ENCODE data around the gene CREB3L2.
"Not testable (repeated sequence)": the region's sequence is repeated elsewhere in the genome, so short reads cannot be mapped to it uniquely, and the experiment has no call there.

Gene CREB3L2

DNA sequence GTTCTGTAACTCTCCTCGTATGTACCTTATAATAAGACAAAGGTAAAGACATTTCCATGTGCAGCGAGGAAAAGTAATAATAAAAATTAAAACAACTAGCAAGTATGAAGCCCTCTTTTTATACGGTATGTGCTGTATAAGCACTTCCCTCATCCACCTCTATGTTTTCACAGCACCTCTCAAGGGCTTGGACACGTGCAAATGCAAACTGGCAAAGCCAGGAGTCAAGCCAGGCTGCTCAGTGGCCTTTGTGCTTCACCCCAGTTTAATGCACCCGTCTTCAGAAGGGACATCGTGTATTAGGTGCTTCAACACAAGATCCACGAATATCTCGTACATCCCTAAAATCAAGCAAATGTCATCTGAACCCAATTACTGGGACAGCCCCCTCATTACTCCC is 153.8 kb downstream of the CREB3L2 start:
- in situ Hi-C loops (cut with HindIII; ENCODE audit: low sequenced_read_pairs) = no loop called here

DNA sequence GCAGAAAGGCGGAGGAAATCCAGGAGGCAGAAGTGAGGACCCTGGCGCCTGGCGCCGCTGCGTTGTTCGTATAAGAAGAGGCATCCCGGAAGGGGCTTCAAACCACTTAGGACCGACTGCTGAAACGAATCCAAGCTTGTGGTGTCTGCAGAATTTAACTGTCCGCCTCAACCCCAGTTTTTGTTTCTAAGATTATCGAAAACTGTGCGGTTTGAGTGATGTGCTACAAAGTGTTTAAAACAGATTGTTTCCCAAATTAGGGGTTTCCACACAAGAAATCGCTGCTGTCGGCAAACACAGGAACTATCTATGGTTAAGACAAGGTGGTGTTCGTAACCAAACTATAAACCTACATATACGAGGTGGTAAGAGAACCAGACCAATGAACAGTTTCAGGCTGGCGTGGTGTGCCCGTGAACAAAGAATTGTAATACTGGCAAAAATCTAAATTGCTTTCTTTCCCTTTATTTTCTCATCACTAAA is 154.3 kb downstream of the CREB3L2 start:
- in situ Hi-C loops (cut with HindIII; ENCODE audit: low sequenced_read_pairs) = no loop called here

GRCh38 chr7:137846827-137847567 is 154.9 kb downstream of the CREB3L2 start, which contains the start of gene DGKI:
TSS of gene DGKI (minus strand) at chr7:137846974.
- in situ Hi-C loops (cut with HindIII; ENCODE audit: low sequenced_read_pairs) = no loop called here

GRCh38 chr7:137846549-137846826 is 155.4 kb downstream of the CREB3L2 start:
- in situ Hi-C loops (cut with HindIII; ENCODE audit: low sequenced_read_pairs) = no loop called here

DNA sequence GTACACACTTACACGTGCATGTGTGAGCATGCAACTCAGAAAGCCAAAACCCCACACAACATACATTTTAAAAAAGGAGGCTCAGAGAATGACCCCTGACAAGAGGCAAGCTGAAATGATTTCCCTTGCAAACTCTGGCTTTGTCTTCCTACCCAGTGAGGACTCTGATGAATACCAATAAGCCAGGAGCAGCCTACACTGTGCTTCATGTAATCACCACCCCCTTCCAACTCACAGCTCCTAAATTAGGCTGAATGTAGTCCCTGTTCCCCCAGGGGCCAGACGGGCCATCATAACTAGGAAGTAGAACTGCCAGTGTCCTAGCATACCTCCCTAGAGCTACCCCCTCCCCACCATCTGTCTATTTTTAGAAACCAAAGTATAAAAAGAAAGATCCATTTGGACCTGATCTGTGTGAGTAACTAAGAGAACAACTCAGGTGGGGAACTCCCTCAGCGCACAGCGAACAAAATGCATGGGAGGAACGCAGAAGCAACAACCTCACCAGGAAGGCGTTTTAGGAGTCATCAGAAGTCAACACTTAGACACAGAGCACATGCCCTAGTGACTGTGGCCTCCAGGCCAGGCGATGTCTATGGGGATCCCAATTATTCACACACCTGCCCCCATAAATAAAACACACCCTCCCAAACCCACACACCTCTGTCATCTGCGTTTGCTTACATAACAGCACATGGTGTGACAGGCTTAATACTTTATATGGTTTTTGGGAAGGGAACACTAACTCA is 157.0 kb downstream of the CREB3L2 start:
- in situ Hi-C loops (cut with HindIII; ENCODE audit: low sequenced_read_pairs) = no loop called here

- in situ Hi-C loops (cut with HindIII; ENCODE audit: low sequenced_read_pairs) = no loop called here
Observed at GRCh38 chr7:137839903-137840779, 161.7 kb downstream of the CREB3L2 start.

DNA sequence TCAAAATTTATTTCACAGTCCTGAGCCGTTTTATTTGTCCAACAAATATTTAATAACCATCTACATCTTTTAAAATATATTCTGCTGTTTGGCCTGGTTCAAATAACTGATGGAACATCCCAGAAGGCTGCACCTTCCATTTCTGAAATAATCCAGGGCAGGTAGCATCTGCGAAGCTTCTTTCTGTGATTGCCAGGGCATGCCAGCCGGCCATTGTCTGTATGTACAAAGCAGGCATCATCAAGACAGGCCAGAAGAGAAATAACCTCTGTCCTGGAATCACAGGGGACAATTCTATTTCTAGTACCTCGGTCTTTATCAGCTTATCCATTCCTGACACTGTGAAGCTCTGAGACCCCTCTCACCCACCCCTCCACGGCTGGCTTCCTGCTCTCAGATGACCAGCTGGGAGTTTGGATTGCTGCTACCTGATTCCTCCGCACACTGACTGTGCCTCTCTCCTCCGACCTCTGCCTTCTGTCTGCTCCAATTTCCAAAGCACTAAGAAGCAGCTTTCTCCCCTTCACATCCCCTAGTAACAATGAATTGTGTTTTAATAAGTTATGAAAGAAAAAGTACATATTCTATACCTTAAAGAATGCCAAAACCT is 163.1 kb downstream of the CREB3L2 start:
- in situ Hi-C loops (cut with HindIII; ENCODE audit: low sequenced_read_pairs) = no loop called here

DNA sequence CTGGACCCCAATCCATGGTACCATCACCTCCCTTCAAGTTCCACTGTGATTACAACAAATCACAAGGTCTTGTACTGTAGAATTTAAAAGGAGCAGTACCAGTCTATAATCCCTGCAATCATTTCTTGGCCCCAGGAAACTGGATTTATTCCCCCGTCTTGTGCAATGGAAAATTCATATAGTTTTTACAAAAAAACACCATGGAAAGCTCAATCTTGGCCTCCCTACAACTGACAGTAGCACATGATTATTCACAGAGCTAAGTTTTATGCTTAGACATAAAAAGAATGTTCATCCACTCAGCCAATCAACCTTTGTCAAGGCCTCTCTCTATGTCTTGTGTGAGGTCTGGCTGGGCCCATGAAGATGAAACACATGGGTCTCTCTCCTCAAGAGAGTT is 165.3 kb downstream of the CREB3L2 start:
- in situ Hi-C loops (cut with HindIII; ENCODE audit: low sequenced_read_pairs) = no loop called here

GRCh38 chr7:137836113-137836509 is 165.8 kb downstream of the CREB3L2 start:
- in situ Hi-C loops (cut with HindIII; ENCODE audit: low sequenced_read_pairs) = no loop called here

GRCh38 chr7:137835486-137836112 is 166.3 kb downstream of the CREB3L2 start:
- in situ Hi-C loops (cut with HindIII; ENCODE audit: low sequenced_read_pairs) = no loop called here

GRCh38 chr7:137834552-137834951 is 167.3 kb downstream of the CREB3L2 start:
- in situ Hi-C loops (cut with HindIII; ENCODE audit: low sequenced_read_pairs) = no loop called here

DNA sequence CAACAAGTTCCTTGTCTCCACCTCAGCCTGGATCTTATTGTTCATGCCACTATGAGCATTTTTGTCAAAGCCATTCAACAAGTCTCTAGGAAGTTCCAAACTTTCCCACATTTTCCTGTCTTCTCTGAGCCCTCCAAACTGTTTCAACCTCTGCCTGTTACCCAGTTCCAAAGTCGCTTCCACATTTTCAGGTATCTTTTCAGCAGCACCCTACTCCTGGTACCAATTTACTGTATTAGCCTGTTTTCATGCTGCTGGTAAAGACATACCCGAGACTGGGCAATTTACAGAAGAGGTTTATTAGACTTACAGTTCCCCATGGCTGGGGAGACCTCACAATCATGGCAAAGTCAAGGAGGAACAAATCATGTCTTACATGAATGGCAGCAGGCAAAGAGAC is 168.9 kb downstream of the CREB3L2 start:
- in situ Hi-C loops (cut with HindIII; ENCODE audit: low sequenced_read_pairs) = not testable (repeated sequence)

DNA sequence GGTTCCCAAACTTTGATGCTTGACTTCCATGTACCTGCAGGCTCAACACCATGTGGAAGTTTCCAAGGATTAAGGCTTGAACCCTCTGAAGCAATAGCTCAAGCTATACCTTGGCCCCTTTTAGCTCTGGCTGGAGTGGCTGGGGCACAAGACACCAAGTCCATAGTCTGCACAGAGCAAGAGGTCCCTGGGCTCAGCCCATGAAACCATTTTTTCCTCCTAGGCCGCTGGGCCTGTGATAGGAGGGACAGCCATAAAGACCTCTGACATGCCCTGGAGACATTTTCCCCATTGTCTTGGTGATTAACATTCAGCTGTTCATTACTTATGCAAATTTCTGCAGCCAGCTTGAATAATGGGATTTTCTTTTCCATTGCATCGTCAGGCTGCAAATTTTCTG is 169.5 kb downstream of the CREB3L2 start:
- in situ Hi-C loops (cut with HindIII; ENCODE audit: low sequenced_read_pairs) = no loop called here

DNA sequence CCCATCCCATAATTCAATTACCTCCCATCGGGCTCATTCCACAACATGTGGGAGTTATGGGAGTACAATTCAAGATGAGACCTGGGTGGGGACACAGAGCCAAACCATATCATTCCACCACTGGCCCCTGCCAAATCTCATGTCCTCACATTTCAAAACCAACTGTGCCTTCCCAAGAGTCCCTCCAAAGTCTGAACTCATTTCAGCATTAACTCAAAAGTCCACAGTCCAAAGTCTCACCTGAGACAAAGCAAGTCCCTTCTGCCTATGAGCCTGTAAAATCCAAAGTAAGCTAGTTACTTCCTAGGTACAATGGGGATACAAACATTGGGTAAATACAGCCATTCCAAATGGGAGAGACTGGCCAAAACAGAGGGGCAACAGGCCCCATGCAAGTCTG is 170.3 kb downstream of the CREB3L2 start:
- in situ Hi-C loops (cut with HindIII; ENCODE audit: low sequenced_read_pairs) = not testable (repeated sequence)

- in situ Hi-C loops (cut with HindIII; ENCODE audit: low sequenced_read_pairs) = no loop called here
Observed at GRCh38 chr7:137829337-137829992, 172.4 kb downstream of the CREB3L2 start.

DNA sequence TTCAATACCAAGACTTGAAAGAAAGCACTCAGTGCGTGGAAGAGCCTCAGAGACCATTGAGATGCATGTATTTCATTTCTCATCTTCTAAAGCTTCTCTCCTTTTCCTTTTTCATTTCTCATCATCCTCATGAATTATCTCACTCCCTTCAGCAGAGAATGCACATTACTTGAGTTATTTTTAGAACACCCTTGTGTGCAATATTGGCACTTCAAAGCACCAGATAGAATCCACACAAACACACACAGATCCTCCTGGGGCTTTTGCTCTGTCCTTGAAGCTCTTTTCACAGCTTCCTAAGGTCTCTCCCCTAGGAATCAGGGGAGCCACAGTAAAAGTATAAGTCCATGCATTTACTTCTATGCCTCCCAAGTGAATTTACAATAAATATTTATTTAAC is 173.4 kb downstream of the CREB3L2 start:
- in situ Hi-C loops (cut with HindIII; ENCODE audit: low sequenced_read_pairs) = no loop called here

GRCh38 chr7:137825489-137825888 is 176.4 kb downstream of the CREB3L2 start:
- in situ Hi-C loops (cut with HindIII; ENCODE audit: low sequenced_read_pairs) = no loop called here

Data from DLD1 (cell line).